IPS DF 19.7 (cell line): ENCODE results near the gene FREM2.

Experiments
- DNase-seq: peaks from one replicate; pipeline ENCODE4 v3.0.0-alpha.2; 2013; ENCODE audit warnings: low read depth, low spot score

FREM2 gene

GRCh38 chr13:38897521-38897920 lies 210.6 kb downstream of the FREM2 start:
- DNase-seq = no peak

GRCh38 chr13:38898481-38898880 lies 211.6 kb downstream of the FREM2 start:
- DNase-seq = no peak

- no peak for DNase-seq
Observed at GRCh38 chr13:38899571-38899970, 212.7 kb downstream of the FREM2 start.

GRCh38 chr13:38900188-38900587 lies 213.3 kb downstream of the FREM2 start:
- DNase-seq = no peak

GRCh38 chr13:38902551-38902950 lies 215.7 kb downstream of the FREM2 start:
- no peak for DNase-seq

GRCh38 chr13:38905081-38905480 lies 218.2 kb downstream of the FREM2 start:
- DNase-seq = no peak

- no peak for DNase-seq
Observed at GRCh38 chr13:38905861-38906260, 219.0 kb downstream of the FREM2 start.

GRCh38 chr13:38908574-38908973 lies 221.7 kb downstream of the FREM2 start:
- DNase-seq = no peak

GRCh38 chr13:38914070-38914469 lies 227.2 kb downstream of the FREM2 start:
- DNase-seq = no peak

- DNase-seq = no peak
Observed at GRCh38 chr13:38921081-38921480, 234.2 kb downstream of the FREM2 start.

- DNase-seq = no peak
Observed at GRCh38 chr13:38922170-38922569, 235.3 kb downstream of the FREM2 start.

- no peak for DNase-seq
Observed at GRCh38 chr13:38933786-38934185, 246.9 kb downstream of the FREM2 start.
